M059J (cell line): ENCODE measurements around the gene EFCAB9. TPM values are rescaled to one million over a fixed set of nuclear protein-coding genes. Genes with fewer than 3 reads are reported as not detected.
"Not testable (repeated sequence)": the region's sequence is repeated elsewhere in the genome, so short reads cannot be mapped to it uniquely, and the experiment has no call there.

Source experiments
- DNase-seq: peaks from one replicate; pipeline ENCODE4 v3.0.0-alpha.2; 2012; ENCODE audit warnings: low read depth
- total RNA-seq: library from RNA; depleted of rRNA; stranded (reverse); fragments of >200 nt; shearing (Covaris generic); gene quantifications from 2 replicates; pipeline ENCODE4 v1.2.3, GENCODE V29; 2014

Gene EFCAB9
- total RNA-seq, 1 experiment from 2014 or later, result not detected

DNA sequence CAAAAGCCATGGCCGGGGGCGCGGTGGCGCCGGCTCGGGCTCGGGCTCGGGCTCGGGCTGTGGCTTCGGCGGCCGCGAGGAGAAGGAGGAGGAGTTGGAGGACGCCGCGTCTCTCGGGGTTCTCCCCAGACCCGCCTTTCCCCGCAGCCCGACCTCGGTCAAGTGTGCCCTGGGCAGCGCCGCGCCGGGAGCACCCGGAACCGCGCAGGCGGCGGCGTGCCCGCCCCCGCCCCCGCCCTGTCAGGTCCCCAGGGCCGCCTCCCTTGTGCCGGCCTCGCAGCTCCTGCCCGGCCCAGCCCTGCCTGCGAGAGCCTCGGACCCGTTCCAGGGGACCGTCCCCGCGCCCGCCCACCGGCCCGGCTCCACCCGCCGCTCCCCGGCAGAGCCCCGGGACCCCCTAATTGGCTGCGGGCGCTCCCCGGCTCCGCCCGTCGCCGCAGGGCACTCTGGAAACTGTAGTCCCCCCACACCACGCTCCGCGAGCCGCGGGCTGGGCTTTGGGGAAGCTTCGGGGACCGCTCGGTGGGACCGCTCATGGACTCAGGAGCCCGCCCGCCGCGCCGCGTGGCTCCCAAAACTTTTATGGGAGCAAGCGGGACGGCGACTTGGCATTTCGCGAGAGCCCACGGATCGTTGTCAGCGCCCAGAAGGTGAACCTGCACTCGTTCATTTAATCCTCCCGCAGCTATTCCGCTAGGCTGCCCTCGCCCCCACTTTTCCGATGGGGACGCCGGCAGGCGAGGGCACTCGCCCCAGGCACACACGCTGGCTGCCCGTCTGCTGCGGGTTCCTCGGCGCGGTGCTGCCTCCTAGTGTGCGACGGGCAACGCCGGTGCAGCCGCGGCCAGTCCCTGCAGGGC is 5.7 kb upstream of the EFCAB9 start, which contains the start of gene STK10:
Gene STK10 (minus strand): TSS at position 192 of the 860 bp plus-strand sequence. CDS start 182 bp downstream, at position 10.
- DNase-seq, result peak; percentile 92

GRCh38 chr5:172188893-172189692 is 4.9 kb upstream of the EFCAB9 start:
- no peak for DNase-seq

- no peak for DNase-seq
Measured at GRCh38 chr5:172189693-172190296, 4.2 kb upstream of the EFCAB9 start.

GRCh38 chr5:172194985-172195774 is 1.2 kb downstream of the EFCAB9 start:
- DNase-seq, result no peak

GRCh38 chr5:172197775-172198174 is 3.8 kb downstream of the EFCAB9 start:
- DNase-seq, result not testable (repeated sequence)

- no peak for DNase-seq
Measured at GRCh38 chr5:172199446-172199845, 5.5 kb downstream of the EFCAB9 start.

DNA sequence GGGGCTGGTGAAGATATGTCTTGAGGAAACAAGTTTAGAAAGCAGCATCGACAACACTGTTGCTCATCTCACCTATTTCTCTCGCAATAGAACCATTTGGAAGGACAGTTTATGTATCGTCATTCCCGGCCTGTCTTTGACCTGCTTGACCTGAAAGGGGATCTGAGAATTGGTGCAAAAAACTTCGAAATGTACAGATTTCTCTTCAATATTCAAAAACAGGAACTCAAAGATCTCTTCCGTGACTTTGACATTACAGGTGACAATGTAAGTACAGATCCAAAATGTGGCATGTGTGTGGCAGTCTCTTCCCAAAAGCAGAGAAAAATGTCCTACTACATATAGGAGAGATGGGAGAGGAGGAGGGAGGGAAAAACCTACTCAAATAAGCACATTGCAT is 6.5 kb downstream of the EFCAB9 start:
- DNase-seq, result no peak

GRCh38 chr5:172205984-172206383 is 12.0 kb downstream of the EFCAB9 start:
- not testable (repeated sequence) for DNase-seq

- DNase-seq, result no peak
Measured at GRCh38 chr5:172207511-172207910, 13.5 kb downstream of the EFCAB9 start.

- no peak for DNase-seq
Measured at GRCh38 chr5:172209714-172210113, 15.7 kb downstream of the EFCAB9 start.

DNA sequence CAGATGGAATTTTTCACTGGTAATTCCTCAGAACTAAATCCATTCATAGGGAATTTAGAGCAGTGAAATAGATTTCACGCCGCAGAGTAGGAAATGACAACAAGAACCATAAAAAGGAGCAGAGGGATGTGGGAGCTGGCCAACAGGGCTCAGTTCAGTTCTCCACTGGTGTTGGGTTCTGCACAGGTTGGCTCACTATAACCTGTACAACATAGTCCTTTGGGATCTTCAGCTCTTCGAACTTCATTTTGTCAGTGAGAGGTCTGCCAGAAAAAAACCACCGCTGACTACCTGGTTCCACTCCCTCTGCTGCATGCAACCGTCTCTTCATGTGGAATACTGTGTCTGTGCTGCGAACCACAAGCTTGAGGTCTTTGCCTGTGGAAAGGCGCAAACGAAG is 17.7 kb downstream of the EFCAB9 start:
- no peak for DNase-seq

GRCh38 chr5:172213126-172213525 is 19.2 kb downstream of the EFCAB9 start:
- DNase-seq, result no peak

DNA sequence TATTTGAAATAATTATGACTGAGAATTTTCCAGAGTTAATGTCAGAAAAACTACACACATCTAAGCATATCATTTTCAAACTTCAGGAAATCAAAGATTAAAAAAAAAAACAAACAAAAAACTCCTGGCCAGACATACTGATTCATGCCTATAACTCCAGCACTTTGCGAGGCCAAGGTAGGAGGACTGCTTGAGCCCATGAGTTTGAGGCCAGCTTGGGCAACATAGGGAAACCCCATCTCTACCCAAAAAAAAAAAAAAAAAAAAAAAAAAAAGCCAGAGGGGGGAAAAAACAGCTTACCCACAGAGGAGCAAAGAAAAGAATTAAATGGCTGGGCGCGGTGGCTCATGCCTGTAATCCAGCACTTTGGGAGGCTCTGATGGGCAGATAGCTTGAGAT is 22.4 kb downstream of the EFCAB9 start:
- peak; percentile 21 for DNase-seq

DNA sequence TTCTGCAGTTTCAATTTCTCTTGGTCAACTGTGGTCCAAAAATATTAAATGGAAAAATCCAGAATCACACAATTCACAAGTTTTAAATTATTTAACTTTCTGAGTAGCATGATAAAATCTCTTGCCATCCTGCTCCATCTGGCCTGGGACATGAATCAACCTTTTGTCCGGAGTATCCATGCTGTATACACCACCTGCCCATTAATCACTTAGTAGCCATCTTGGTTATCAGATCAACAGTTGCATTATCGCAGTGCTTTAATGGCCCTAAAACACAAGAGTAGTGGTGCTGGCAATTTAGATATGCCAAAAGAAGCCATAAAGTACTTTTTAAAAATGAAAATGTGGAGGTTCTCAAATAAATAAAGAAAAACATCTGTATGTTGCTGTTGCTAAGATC is 25.3 kb downstream of the EFCAB9 start:
- no peak for DNase-seq

- no peak for DNase-seq
Measured at GRCh38 chr5:172223901-172224873, 30.2 kb downstream of the EFCAB9 start.

GRCh38 chr5:172224996-172225395 is 31.0 kb downstream of the EFCAB9 start:
- no peak for DNase-seq

GRCh38 chr5:172229904-172230303 is 35.9 kb downstream of the EFCAB9 start:
- DNase-seq, result no peak

DNA sequence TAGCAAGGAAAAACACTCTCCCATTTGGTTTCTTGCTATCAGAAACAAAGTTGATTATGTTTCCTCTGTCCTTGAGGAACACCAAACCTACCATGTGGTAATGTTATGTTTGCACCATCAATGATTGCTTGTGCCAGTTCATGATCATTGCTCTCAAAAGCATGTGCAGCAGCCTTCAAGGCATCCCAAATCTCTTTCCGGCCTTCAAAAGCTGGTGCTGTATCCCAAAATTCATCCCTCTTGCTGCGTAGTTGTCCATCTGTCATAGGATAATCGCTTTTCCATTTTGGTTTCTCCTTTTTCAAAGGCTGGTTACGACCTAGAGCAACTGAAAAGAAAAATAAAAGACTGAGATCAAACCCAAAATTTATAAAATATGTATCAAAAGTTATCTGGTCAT is 40.1 kb downstream of the EFCAB9 start:
- DNase-seq, result no peak

GRCh38 chr5:172235132-172235780 is 41.3 kb downstream of the EFCAB9 start:
- no peak for DNase-seq
